Uterus (tissue), 4 donors: ENCODE results near the gene CHRND. TPM values are rescaled to one million over a fixed set of nuclear protein-coding genes. Genes with fewer than 3 reads are reported as not detected.

ENCODE experiments used
- DNase-seq, 2 donors: peaks; one replicate each; pipeline ENCODE4 v3.0.0-alpha.2; 2019 to 2020
- H3K27ac ChIP-seq, 2 donors: fragments of 200-600 bp; sonication (generic); 1 replicate in 1 of 2; 2 replicates in 1 of 2; pipeline ENCODE4 v1.5.1; 2016 to 2018
- H3K27me3 ChIP-seq, 2 donors: fragments of 200-600 bp; sonication (generic); one replicate each; pipeline ENCODE4 v1.5.1; 2018 to 2019; ENCODE audit warnings: control low read depth in 1 of 2
- H3K36me3 ChIP-seq, 2 donors: fragments of 200-600 bp; sonication (generic); one replicate each; pipeline ENCODE4 v1.5.1; 2019; ENCODE audit warnings: control low read depth in 1 of 2
- H3K4me1 ChIP-seq, 2 donors: fragments of 200-600 bp; sonication (generic); one replicate each; pipeline ENCODE4 v1.5.1; 2018 to 2019; ENCODE audit warnings: control low read depth in 1 of 2
- H3K4me3 ChIP-seq, 2 donors: fragments of 200-600 bp; sonication (generic); 1 replicate in 1 of 2; 2 replicates in 1 of 2; pipeline ENCODE4 v1.5.1; 2018 to 2019; ENCODE audit warnings: mild to moderate bottlenecking in 1 of 2
- H3K9me3 ChIP-seq, 2 donors: fragments of 200-600 bp; sonication (generic); one replicate each; pipeline ENCODE4 v1.5.1; 2019; ENCODE audit warnings: control low read depth in 1 of 2
- POLR2A ChIP-seq, 2 donors: fragments of 450-650 bp; IDR thresholded peaks; one replicate each; pipeline ENCODE4 v1.6.1; 2016; ENCODE audit warnings: antibody characterized with exemption in 2 of 2, mild to moderate bottlenecking in 1 of 2, moderate library complexity in 1 of 2
- intact Hi-C: fragments of 100-400 bp; cut with DNase I; formaldehyde crosslinking; loops from one replicate; pipeline ENCODE4 v1.15.1; 2023; ENCODE audit warnings: low total_unique reads
- total RNA-seq, 4 donors: library from RNA; depleted of rRNA in 3 of 4; stranded (reverse); fragments of >200 nt in 3 of 4; gene quantifications; one replicate each; pipeline versions ENCODE4 v1.1.0 to v1.2.4, GENCODE V29; 2014 to 2023
- TF ChIP-seq, protein P1 (sequence below), 4 experiments: fragments of 200-600 bp in 2 of 4; fragments of 450-650 bp in 2 of 4; sonication (generic) in 2 of 4; IDR thresholded peaks; one replicate each; pipeline ENCODE4 v1.5.1; 2016 to 2019; ENCODE audit warnings: antibody characterized with exemption in 4 of 4, mild to moderate bottlenecking in 2 of 4, moderate library complexity in 1 of 4
- donor health status: DM: yes; HTN: yes; CAD: no.

The CHRND gene
- total RNA-seq, 4 donors from 2014 or later, result not detected

DNA sequence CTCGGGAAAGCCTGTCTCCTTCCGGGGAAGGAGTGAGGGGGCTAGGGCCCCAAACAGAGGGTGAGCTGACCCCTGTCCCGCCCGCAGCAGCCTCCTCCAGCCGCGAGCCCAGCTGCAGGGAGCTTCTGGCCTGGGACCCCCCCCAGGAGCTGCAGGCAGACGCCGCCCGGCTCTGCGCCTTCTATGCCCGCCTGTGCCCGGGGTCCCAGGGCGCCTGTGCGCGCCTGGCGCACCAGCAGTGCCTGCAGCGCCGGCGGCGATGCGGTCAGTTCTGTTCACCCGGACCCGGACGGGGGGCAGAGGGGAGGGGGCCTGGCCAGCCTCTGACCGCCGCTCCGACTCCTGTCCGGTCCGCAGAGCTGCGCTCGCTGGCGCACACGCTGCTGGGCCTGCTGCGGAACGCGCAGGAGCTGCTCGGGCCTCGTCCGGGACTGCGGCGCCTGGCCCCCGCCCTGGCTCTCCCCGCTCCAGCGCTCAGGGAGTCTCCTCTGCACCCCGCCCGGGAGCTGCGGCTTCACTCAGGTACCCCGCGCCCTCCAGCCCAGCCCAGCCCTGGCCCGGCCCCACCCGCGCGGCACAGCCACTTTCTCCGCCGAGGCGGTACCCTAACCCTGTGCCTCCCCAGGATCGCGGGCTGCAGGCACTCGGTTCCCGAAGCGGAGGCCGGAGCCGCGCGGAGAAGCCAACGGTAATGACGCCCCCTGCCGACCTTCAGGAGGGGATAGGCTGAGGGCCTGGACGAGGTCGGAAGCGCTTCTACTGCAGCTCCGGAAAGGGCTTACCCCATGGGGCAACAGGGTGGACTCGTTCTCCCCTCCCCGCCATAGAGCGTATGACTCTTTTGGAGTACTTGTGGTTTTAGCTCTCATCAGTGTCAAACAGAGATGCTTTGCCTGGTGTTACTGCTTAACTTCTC is 2.0 kb upstream of the CHRND start:
- intact Hi-C loops, result loop anchor here (10.0 kb wide), 1 partner anchor 619 kb away; no protein-coding TSS in a partner anchor
- Histone ChIP-seq H3K27me3 (peaks cover 14 to 27% of the 10 kb centered on the region in 2 donors), H3K4me1 (peaks cover 0 to 12% of the 10 kb centered on the region in 2 donors), H3K27ac (no peak overlapping the region), H3K4me3 (peak overlapping the region in 1 of 2 donors; percentile 6), H3K9me3 (no peaks in the 10 kb centered on the region), H3K36me3 (no peaks in the 10 kb centered on the region)
- DNase-seq, result no peak
- TF ChIP-seq POLR2A (IDR thresholded peaks at IDR 0.05), result no peak
- TF ChIP-seq, protein P1, sequence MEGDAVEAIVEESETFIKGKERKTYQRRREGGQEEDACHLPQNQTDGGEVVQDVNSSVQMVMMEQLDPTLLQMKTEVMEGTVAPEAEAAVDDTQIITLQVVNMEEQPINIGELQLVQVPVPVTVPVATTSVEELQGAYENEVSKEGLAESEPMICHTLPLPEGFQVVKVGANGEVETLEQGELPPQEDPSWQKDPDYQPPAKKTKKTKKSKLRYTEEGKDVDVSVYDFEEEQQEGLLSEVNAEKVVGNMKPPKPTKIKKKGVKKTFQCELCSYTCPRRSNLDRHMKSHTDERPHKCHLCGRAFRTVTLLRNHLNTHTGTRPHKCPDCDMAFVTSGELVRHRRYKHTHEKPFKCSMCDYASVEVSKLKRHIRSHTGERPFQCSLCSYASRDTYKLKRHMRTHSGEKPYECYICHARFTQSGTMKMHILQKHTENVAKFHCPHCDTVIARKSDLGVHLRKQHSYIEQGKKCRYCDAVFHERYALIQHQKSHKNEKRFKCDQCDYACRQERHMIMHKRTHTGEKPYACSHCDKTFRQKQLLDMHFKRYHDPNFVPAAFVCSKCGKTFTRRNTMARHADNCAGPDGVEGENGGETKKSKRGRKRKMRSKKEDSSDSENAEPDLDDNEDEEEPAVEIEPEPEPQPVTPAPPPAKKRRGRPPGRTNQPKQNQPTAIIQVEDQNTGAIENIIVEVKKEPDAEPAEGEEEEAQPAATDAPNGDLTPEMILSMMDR (IDR thresholded peaks at IDR 0.05), result no peak

DNA sequence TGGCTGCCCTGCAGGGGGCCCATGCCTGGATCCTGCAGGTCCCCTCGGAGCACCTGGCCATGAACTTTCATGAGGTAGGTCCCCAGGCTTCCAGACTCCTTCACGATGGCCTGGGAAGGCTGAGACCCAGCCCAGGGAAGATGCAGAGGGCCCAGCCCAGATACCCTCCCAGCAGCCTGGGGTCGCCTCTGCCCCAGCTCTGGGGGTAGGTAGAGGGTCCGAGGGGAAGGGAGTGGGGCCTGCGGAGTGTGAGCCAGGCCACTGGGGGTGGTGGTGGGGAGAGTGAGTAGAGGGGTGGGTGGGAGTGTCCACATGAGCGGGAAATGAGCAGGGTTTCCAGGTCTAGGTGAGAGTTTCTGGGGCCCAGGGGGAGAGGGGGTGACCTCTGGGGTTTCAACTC is 1.2 kb upstream of the CHRND start:
- no peak for TF ChIP-seq POLR2A (IDR thresholded peaks at IDR 0.05)
- TF ChIP-seq, protein P1 (IDR thresholded peaks at IDR 0.05), result no peak
- peaks cover 14 to 27% of the 10 kb centered on the region in 2 donors for H3K27me3 ChIP-seq
- no peaks in the 10 kb centered on the region for H3K9me3 ChIP-seq
- no peak overlapping the region for H3K4me3 ChIP-seq
- no peak for DNase-seq
- H3K36me3 ChIP-seq, result no peaks in the 10 kb centered on the region
- H3K27ac ChIP-seq, result no peak overlapping the region
- H3K4me1 ChIP-seq, result peaks cover 0 to 12% of the 10 kb centered on the region in 2 donors
- intact Hi-C loops, result loop anchor here (10.0 kb wide), 1 partner anchor 620 kb away; no protein-coding TSS in a partner anchor

DNA sequence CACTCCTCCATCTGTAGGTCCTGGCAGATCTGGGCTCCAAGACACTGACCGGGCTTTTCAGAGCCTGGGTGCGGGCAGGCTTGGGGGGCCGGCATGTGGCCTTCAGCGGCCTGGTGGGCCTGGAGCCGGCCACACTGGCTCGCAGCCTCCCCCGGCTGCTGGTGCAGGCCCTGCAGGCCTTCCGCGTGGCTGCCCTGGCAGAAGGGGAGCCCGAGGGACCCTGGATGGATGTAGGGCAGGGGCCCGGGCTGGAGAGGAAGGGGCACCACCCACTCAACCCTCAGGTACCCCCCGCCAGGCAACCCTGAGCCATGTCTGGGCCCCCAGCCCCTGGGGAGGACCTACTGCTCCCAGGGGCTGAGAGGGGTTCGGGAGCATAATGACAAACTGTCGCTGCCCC is 761 bp upstream of the CHRND start:
- H3K4me3 ChIP-seq, result no peak overlapping the region

DNA sequence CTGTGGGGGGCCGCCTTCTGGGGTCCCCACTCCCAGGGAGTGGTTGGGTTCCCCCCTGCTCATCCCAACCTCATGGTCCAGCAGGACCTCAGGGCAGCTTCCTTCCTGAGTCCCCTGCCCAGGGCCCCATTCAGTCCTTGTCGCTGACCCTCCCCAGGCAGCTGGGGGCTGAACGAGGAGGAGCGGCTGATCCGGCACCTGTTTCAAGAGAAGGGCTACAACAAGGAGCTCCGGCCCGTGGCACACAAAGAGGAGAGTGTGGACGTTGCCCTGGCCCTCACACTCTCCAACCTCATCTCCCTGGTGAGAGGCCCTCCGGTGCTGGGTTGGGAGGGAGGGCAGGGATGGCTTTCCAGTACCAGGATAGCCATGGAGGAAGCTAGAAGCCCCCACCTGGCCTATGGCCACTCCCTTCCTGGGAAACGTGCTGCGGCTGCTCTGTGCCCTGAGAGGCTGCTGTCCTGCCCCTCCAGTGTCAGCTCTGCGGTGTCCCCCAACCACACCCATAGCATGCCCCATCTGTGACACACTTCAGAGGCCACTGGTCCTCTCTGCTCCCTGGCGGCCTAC is 497 bp downstream of the CHRND start:
- Histone ChIP-seq H3K27ac (no peak overlapping the region), H3K27me3 (peaks cover 14 to 27% of the 10 kb centered on the region in 2 donors), H3K4me1 (peaks cover 0 to 12% of the 10 kb centered on the region in 2 donors), H3K9me3 (no peaks in the 10 kb centered on the region), H3K36me3 (no peaks in the 10 kb centered on the region), H3K4me3 (no peak overlapping the region)
- intact Hi-C loops, result loop anchor here (10.0 kb wide), 1 partner anchor 622 kb away; no protein-coding TSS in a partner anchor
- TF ChIP-seq POLR2A (IDR thresholded peaks at IDR 0.05), result no peak
- TF ChIP-seq, protein P1 (IDR thresholded peaks at IDR 0.05), result no peak
- DNase-seq, result no peak

More for the DNA sequence above, 761 bp upstream of the CHRND start:
- H3K27ac ChIP-seq, result no peak overlapping the region
- no peak for DNase-seq
- no peaks in the 10 kb centered on the region for H3K9me3 ChIP-seq
- no peak for TF ChIP-seq POLR2A (IDR thresholded peaks at IDR 0.05)
- TF ChIP-seq, protein P1 (IDR thresholded peaks at IDR 0.05), result no peak
- H3K4me1 ChIP-seq, result peaks cover 0 to 12% of the 10 kb centered on the region in 2 donors
- no peaks in the 10 kb centered on the region for H3K36me3 ChIP-seq
- intact Hi-C loops, result loop anchor here (10.0 kb wide), 1 partner anchor 620 kb away; no protein-coding TSS in a partner anchor
- peaks cover 14 to 27% of the 10 kb centered on the region in 2 donors for H3K27me3 ChIP-seq
